ENCODE measurements around the gene KCNA2.

Gene KCNA2

DNA sequence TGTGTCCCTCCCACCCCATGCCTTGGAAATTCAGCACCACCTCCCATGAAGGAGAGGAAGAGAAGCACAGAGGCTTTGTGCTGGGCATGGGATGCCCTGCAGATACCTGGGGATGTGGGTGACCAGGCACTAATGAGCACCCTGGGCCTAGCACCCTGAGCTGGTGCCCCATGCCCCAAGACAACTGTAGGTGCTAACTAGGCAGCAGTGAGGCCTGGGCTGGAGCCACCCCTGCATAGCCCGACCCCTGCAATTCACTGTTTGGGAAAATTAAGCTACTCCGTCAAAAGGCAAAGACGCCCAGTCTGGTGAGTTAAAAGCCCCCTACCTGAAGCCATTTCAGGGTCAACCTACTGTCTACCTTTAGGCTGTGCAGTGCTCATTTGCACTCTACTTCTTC is 5.4 kb downstream of the KCNA2 start:
- no peak overlapping the region for H3K27ac ChIP-seq
- TF ChIP-seq, protein P1, sequence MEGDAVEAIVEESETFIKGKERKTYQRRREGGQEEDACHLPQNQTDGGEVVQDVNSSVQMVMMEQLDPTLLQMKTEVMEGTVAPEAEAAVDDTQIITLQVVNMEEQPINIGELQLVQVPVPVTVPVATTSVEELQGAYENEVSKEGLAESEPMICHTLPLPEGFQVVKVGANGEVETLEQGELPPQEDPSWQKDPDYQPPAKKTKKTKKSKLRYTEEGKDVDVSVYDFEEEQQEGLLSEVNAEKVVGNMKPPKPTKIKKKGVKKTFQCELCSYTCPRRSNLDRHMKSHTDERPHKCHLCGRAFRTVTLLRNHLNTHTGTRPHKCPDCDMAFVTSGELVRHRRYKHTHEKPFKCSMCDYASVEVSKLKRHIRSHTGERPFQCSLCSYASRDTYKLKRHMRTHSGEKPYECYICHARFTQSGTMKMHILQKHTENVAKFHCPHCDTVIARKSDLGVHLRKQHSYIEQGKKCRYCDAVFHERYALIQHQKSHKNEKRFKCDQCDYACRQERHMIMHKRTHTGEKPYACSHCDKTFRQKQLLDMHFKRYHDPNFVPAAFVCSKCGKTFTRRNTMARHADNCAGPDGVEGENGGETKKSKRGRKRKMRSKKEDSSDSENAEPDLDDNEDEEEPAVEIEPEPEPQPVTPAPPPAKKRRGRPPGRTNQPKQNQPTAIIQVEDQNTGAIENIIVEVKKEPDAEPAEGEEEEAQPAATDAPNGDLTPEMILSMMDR (conservative IDR thresholded peaks at IDR 0.05), result no peak
- no peak for TF ChIP-seq ZFX (IDR thresholded peaks at IDR 0.05)

DNA sequence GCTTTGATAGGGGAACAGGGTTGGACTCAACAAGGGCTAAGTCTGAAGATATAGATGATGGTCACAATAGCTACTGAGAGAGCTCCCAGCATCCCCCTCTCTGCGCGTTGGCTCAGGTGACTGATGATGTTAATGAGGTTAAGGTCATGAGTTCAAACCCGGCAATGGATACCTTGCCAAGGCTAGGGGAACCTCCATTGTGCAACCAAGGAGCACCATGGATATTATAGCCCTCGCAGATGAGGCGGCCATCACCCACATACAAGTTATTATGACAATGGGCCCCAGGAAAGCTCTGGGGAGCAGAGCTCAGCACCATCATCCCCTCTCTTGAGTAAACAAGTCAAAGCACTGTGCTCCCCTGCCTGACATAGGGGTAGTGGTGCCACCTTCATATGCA is 8.2 kb downstream of the KCNA2 start:
- TF ChIP-seq, protein P1 (conservative IDR thresholded peaks at IDR 0.05), result no peak
- no peak for TF ChIP-seq ZFX (IDR thresholded peaks at IDR 0.05)
- H3K27ac ChIP-seq, result no peak overlapping the region

DNA sequence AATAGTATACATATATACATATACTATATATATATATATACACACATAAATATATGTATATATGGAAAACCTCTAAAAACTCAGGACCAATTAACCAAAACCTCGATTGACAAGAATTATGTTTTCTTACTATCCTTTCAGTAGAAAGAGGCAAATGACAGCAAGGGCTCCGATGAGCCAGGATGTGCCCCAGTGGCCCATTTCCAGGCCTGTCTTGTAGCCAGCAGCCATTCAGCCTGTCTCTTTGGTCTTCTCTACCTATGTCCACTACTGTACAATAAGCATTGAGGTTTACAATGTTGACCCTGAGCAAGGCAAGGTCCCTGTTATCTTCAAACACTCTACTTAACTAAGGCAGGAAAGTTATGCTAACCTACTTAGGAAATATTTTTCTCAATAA is 9.8 kb downstream of the KCNA2 start:
- TF ChIP-seq, protein P1 (conservative IDR thresholded peaks at IDR 0.05), result no peak
- TF ChIP-seq ZFX (IDR thresholded peaks at IDR 0.05), result no peak
- H3K27ac ChIP-seq, result no peak overlapping the region

- H3K27ac ChIP-seq, result no peak overlapping the region
- no peak for TF ChIP-seq ZFX (IDR thresholded peaks at IDR 0.05)
- TF ChIP-seq, protein P1 (conservative IDR thresholded peaks at IDR 0.05), result no peak
Measured at GRCh38 chr1:110595353-110595710, 10.8 kb downstream of the KCNA2 start.

- TF ChIP-seq ZFX (IDR thresholded peaks at IDR 0.05), result no peak
- TF ChIP-seq, protein P1 (conservative IDR thresholded peaks at IDR 0.05), result no peak
- no peak overlapping the region for H3K27ac ChIP-seq
Measured at GRCh38 chr1:110594456-110595352, 11.5 kb downstream of the KCNA2 start.

DNA sequence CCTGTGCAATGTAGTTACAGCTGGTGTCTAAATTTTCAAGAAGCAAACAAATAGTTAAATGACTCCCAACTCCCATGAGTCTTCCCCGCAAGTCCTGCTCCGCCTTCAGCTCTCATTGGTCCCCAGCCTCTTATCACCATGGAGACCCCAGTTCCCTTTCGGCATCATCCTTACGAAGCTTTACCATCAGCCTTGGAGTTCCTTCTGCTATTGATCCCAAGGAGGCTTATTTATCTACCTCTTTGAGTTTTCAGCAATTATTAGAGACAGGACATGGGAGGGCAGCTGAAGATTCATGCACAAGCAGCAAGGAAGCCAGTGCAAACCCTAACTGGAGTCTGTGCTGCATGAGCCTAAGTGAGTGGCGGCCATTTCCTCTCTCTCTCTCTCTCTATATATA is 12.3 kb downstream of the KCNA2 start:
- no peak for TF ChIP-seq ZFX (IDR thresholded peaks at IDR 0.05)
- TF ChIP-seq, protein P1 (conservative IDR thresholded peaks at IDR 0.05), result no peak

DNA sequence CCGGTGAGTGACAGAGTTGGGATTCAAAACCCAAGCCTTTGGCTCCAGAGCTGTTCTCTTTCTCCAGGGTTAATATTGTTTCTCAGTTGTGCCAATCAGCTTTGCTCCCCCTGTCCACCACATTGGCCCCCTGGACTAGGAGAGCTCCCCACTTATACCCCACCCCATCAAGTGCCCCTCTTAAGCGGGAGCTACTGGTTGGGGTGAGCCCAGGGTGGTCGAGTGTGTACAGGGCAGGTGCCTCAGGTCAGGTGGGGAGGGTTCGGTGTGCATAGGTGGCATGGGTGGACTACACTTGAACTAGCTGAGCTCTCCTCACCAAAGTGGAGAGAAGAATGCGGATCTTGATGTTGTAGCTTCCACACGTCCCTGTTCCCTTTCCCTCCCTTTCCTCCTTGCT is 14.2 kb downstream of the KCNA2 start:
- no peak overlapping the region for H3K27ac ChIP-seq

More for the DNA sequence above, 12.3 kb downstream of the KCNA2 start:
- H3K27ac ChIP-seq, result no peak overlapping the region

More for the DNA sequence above, 14.2 kb downstream of the KCNA2 start:
- TF ChIP-seq, protein P1 (conservative IDR thresholded peaks at IDR 0.05), result no peak
- TF ChIP-seq ZFX (IDR thresholded peaks at IDR 0.05), result no peak

Measured in C4-2B (cell line).